Esophagus squamous epithelium (tissue), 5 donors: ENCODE data around the gene CBX4. TPM values are rescaled to one million over a fixed set of nuclear protein-coding genes. Genes with fewer than 3 reads are reported as not detected.

Experiments
- DNase-seq: peaks from one replicate; lab custom pipeline; 2025; lab: John Stamatoyannopoulos, UW
- H3K27ac ChIP-seq, 4 donors: fragments of 200-600 bp; sonication (generic); one replicate each; pipeline ENCODE4 v1.5.1; 2016 to 2019; ENCODE audit warnings: mild to moderate bottlenecking in 1 of 4
- H3K27me3 ChIP-seq, 4 donors: fragments of 200-600 bp; sonication (generic); 1 replicate in 3 of 4; 2 replicates in 1 of 4; pipeline versions ENCODE4 v1.5.1 to v1.6.0; 2017 to 2021; ENCODE audit warnings: antibody characterized with exemption in 1 of 4
- H3K36me3 ChIP-seq, 3 donors: fragments of 200-600 bp; sonication (generic); one replicate each; pipeline ENCODE4 v1.5.1; 2016 to 2019
- H3K4me1 ChIP-seq, 3 donors: fragments of 200-600 bp; sonication (generic); one replicate each; pipeline ENCODE4 v1.5.1; 2017 to 2019
- H3K4me3 ChIP-seq, 4 donors: fragments of 200-600 bp; sonication (generic); 1 replicate in 3 of 4; 2 replicates in 1 of 4; pipeline ENCODE4 v1.5.1; 2016 to 2019; ENCODE audit warnings: mild to moderate bottlenecking in 2 of 4, moderate library complexity in 1 of 4
- H3K9me3 ChIP-seq, 3 donors: fragments of 200-600 bp; sonication (generic); one replicate each; pipeline ENCODE4 v1.5.1; 2016 to 2019
- CTCF ChIP-seq, 6 experiments: fragments of 450-650 bp in 4 of 6; fragments of 200-600 bp in 2 of 6; sonication (generic) in 2 of 6; IDR thresholded peaks; one replicate each; pipeline ENCODE4 v1.5.1; 2016 to 2019; ENCODE audit warnings: antibody characterized with exemption in 6 of 6, mild to moderate bottlenecking in 4 of 6, moderate library complexity in 4 of 6
- POLR2A ChIP-seq, 4 donors: fragments of 450-650 bp; IDR thresholded peaks; one replicate each; pipeline ENCODE4 v1.6.1; 2017; ENCODE audit warnings: antibody characterized with exemption in 4 of 4, mild to moderate bottlenecking in 4 of 4, moderate library complexity in 3 of 4
- WGBS, 2 donors: methylation state at CpG; one replicate each; pipeline ENCODE4 v1.1.5; 2018; 5-methylcytosine and 5-hydroxymethylcytosine counted together
- intact Hi-C: fragments of 100-400 bp; cut with DNase I; formaldehyde crosslinking; loops from one replicate; pipeline ENCODE4 v1.15.0; 2022
- total RNA-seq, 4 donors: library from RNA; depleted of rRNA; stranded (reverse); fragments of >200 nt; gene quantifications; one replicate each; pipeline ENCODE4 v1.1.0, GENCODE V29; 2016
- donor health status: DM: yes; HTN: yes; CAD: no.

The CBX4 gene
- total RNA-seq, 4 donors from 2014 or later, result 9.0 to 26.3 (median 17.1) TPM

- intact Hi-C loops, result loop anchor here (10.0 kb wide), 1 partner anchor 146 kb away; no protein-coding TSS in a partner anchor
- no peak for DNase-seq
- WGBS, 2 donors, result 0% methylated on average over 4 to 20 of the region's 67 CpGs
Observed at GRCh38 chr17:79838522-79839274, 542 bp downstream of the CBX4 start.

GRCh38 chr17:79837888-79838521, 1.2 kb downstream of the CBX4 start:
- peaks cover 16 to 26% (median 18%) of the 10 kb centered on the region in 3 donors for H3K36me3 ChIP-seq
- 1 to 2% methylated on average over 28 to 29 of the region's 30 CpGs for WGBS, 2 donors
- H3K4me1 ChIP-seq, result peaks cover 59 to 87% (median 59%) of the 10 kb centered on the region in 3 donors
- H3K27me3 ChIP-seq, result peaks cover 18 to 35% (median 26%) of the 10 kb centered on the region in 4 donors
- DNase-seq, result no peak
- H3K9me3 ChIP-seq, result no peaks in the 10 kb centered on the region
- intact Hi-C loops, result loop anchor here (10.0 kb wide), 1 partner anchor 147 kb away; no protein-coding TSS in a partner anchor
- H3K27ac ChIP-seq, result peak overlapping the region; percentile 95 to 99 (median 98)
- H3K4me3 ChIP-seq, result peak overlapping the region; percentile 76 to 90 (median 88)
- no peak for TF ChIP-seq POLR2A (IDR thresholded peaks at IDR 0.05)
- TF ChIP-seq CTCF (IDR thresholded peaks at IDR 0.05), result no peak

More at GRCh38 chr17:79838522-79839274, 542 bp downstream of the CBX4 start:
- Histone ChIP-seq H3K27me3 (peaks cover 21 to 42% (median 32%) of the 10 kb centered on the region in 4 donors), H3K4me3 (peak overlapping the region; percentile 76 to 90 (median 88)), H3K9me3 (no peaks in the 10 kb centered on the region), H3K27ac (peak overlapping the region; percentile 95 to 99 (median 98)), H3K4me1 (peaks cover 62 to 87% (median 65%) of the 10 kb centered on the region in 3 donors), H3K36me3 (peaks cover 14 to 19% (median 16%) of the 10 kb centered on the region in 3 donors)
- TF ChIP-seq POLR2A (IDR thresholded peaks at IDR 0.05), result no peak
- TF ChIP-seq CTCF (IDR thresholded peaks at IDR 0.05), result no peak

- WGBS, 2 donors, result 7 to 15% methylated on average over 14 to 20 of the region's 41 CpGs
- peaks cover 16 to 28% (median 18%) of the 10 kb centered on the region in 3 donors for H3K36me3 ChIP-seq
- H3K4me1 ChIP-seq, result peaks cover 59 to 87% (median 59%) of the 10 kb centered on the region in 3 donors
- H3K9me3 ChIP-seq, result no peaks in the 10 kb centered on the region
- H3K27ac ChIP-seq, result peak overlapping the region; percentile 82 to 99 (median 96)
- DNase-seq, result no peak
- intact Hi-C loops, result loop anchor here (10.0 kb wide), 1 partner anchor 148 kb away; no protein-coding TSS in a partner anchor
- H3K4me3 ChIP-seq, result peak overlapping the region; percentile 76 to 90 (median 88)
- H3K27me3 ChIP-seq, result peaks cover 14 to 34% (median 18%) of the 10 kb centered on the region in 4 donors
- TF ChIP-seq POLR2A (IDR thresholded peaks at IDR 0.05) (peak in 1 of 4 donors; percentile 48), CTCF (IDR thresholded peaks at IDR 0.05) (peak in 2 of 6 experiments; percentile 23 to 31)
Observed at GRCh38 chr17:79836972-79837887, 2.0 kb downstream of the CBX4 start.

- Histone ChIP-seq H3K9me3 (no peaks in the 10 kb centered on the region), H3K36me3 (peaks cover 16 to 28% (median 18%) of the 10 kb centered on the region in 3 donors), H3K4me1 (peaks cover 59 to 87% (median 59%) of the 10 kb centered on the region in 3 donors), H3K27ac (peak overlapping the region; percentile 82 to 99 (median 96)), H3K4me3 (peak overlapping the region; percentile 76 to 90 (median 88)), H3K27me3 (peaks cover 7 to 32% (median 11%) of the 10 kb centered on the region in 4 donors)
- no peak for DNase-seq
- TF ChIP-seq POLR2A (IDR thresholded peaks at IDR 0.05), result no peak
- TF ChIP-seq CTCF (IDR thresholded peaks at IDR 0.05), result no peak
- intact Hi-C loops, result loop anchor here (10.0 kb wide), 1 partner anchor 148 kb away; no protein-coding TSS in a partner anchor
- 24 to 30% methylated on average over 3 to 11 of the region's 18 CpGs for WGBS, 2 donors
Observed at GRCh38 chr17:79836510-79836971, 2.7 kb downstream of the CBX4 start.
